HCT116 (cell line): ENCODE data around the gene RNGTT. TPM values are rescaled to one million over a fixed set of nuclear protein-coding genes. Genes with fewer than 3 reads are reported as not detected.

ENCODE experiments used
- ATAC-seq: fragments of 200-7000 bp; cut with Tn5 transposase; 2 replicates; pipeline ENCODE4 v1.9.1; 2020; ENCODE audit warnings: mild to moderate bottlenecking, moderate library complexity
- BruUV-seq: library from RNA; stranded (reverse); fragments of 400-500 nt; replicated peaks from 2 replicates; lab custom pipeline; 2021; lab: Mats Ljungman, UMichigan
- CTCF ChIA-PET: fragments of 300-600 bp; sonication (Branson Sonifier 250); formaldehyde crosslinking; loops from one replicate; lab custom pipeline; 2021; ENCODE audit warnings: antibody characterized with exemption; lab: Charles Lee
- POLR2A ChIA-PET: fragments of 300-600, 350-600 bp; sonication (Branson Sonifier 250); formaldehyde crosslinking; loops from one replicate; lab custom pipeline; 2021; ENCODE audit warnings: antibody characterized with exemption; lab: Charles Lee
- RAD21 ChIA-PET, 2 experiments: fragments of 300-600 bp; sonication (Branson Sonifier 250); formaldehyde crosslinking; loops; one replicate each; lab custom pipeline; 2023; ENCODE audit warnings: low total read pairs in 2 of 2; ENCODE audit not compliant: uncharacterized antibody in 2 of 2, unreplicated experiment in 2 of 2, low non-redundant PET in 1 of 2; lab: Charles Lee
- DNase-seq: peaks from one replicate; pipeline ENCODE4 v3.0.0-alpha.2; 2010; ENCODE audit warnings: low read depth, low spot score
- H2AFZ ChIP-seq: fragments of 200-600 bp; shearing (Covaris generic), sonication (generic); 2 replicates; pipeline ENCODE4 v1.6.1; 2017; ENCODE audit warnings: low read depth, mixed run types, mixed read lengths, antibody characterized with exemption, low read length; ENCODE audit not compliant: poor library complexity, severe bottlenecking
- H3K27ac ChIP-seq: 2 replicates; pipeline ENCODE4 v1.5.1; 2012; ENCODE audit warnings: low read depth, low read length
- H3K27me3 ChIP-seq: fragments of 200-600 bp; sonication (generic); 2 replicates; pipeline ENCODE4 v1.6.1; 2016; ENCODE audit warnings: mixed run types, low read length, mixed read lengths; ENCODE audit not compliant: insufficient read depth
- H3K36me3 ChIP-seq, 2 experiments: fragments of 200-500 bp in 1 of 2; fragments of 200-600 bp in 1 of 2; sonication (Bioruptor generic) in 1 of 2; sonication (generic) in 1 of 2; 2 replicates each; pipeline versions ENCODE4 v1.5.1 to v1.6.1; 2014 to 2016; ENCODE audit warnings: low read length in 2 of 2, inconsistent platforms in 1 of 2, mixed read lengths in 1 of 2, mixed run types in 1 of 2; ENCODE audit not compliant: insufficient read depth in 2 of 2, control insufficient read depth in 1 of 2
- H3K4me1 ChIP-seq, 2 experiments: fragments of 200-600 bp in 1 of 2; sonication (generic) in 1 of 2; 2 replicates each; pipeline versions ENCODE4 v1.5.1 to v1.6.1; 2012 to 2017; ENCODE audit warnings: low read length in 2 of 2, inconsistent platforms in 1 of 2, mild to moderate bottlenecking in 1 of 2, mixed read lengths in 1 of 2, mixed run types in 1 of 2, moderate library complexity in 1 of 2; ENCODE audit not compliant: insufficient read depth in 2 of 2, control insufficient read depth in 1 of 2
- H3K4me2 ChIP-seq: fragments of 200-600 bp; sonication (generic); 2 replicates; pipeline ENCODE4 v1.6.1; 2017; ENCODE audit warnings: mixed run types, low read length, mixed read lengths
- H3K4me3 ChIP-seq, 2 experiments: fragments of 200-600 bp in 1 of 2; sonication (generic) in 1 of 2; replicated peaks in 1 of 2; 2 replicates each; pipeline ENCODE4 v1.5.1; 2011 to 2016; ENCODE audit warnings: low read length in 2 of 2, control low read depth in 1 of 2, low read depth in 1 of 2, mild to moderate bottlenecking in 1 of 2, mixed read lengths in 1 of 2, mixed run types in 1 of 2
- H3K79me2 ChIP-seq: fragments of 200-600 bp; sonication (generic); 2 replicates; pipeline ENCODE4 v1.6.1; 2017; ENCODE audit warnings: mild to moderate bottlenecking, mixed run types, low read length, moderate library complexity, mixed read lengths; ENCODE audit not compliant: insufficient read depth
- H3K9ac ChIP-seq: fragments of 200-600 bp; sonication (generic); 2 replicates; pipeline ENCODE4 v1.6.1; 2016; ENCODE audit warnings: low read length, mixed read lengths
- H3K9me2 ChIP-seq: fragments of 200-600 bp; sonication (generic), shearing (Covaris generic); 2 replicates; pipeline ENCODE4 v1.6.1; 2017; ENCODE audit warnings: mixed run types, mild to moderate bottlenecking, moderate library complexity; ENCODE audit not compliant: insufficient read depth
- H3K9me3 ChIP-seq, 2 experiments: fragments of 200-500 bp in 1 of 2; fragments of 200-600 bp in 1 of 2; sonication (Bioruptor generic) in 1 of 2; sonication (generic) in 1 of 2; 2 replicates each; pipeline ENCODE4 v1.6.1; 2014 to 2017; ENCODE audit warnings: low read length in 2 of 2, mixed read lengths in 2 of 2, inconsistent platforms in 1 of 2, low read depth in 1 of 2, mild to moderate bottlenecking in 1 of 2, mixed run types in 1 of 2, moderate library complexity in 1 of 2; ENCODE audit not compliant: control insufficient read depth in 1 of 2, insufficient read depth in 1 of 2
- H4K20me1 ChIP-seq: fragments of 200-600 bp; sonication (generic), shearing (Covaris generic); 2 replicates; pipeline ENCODE4 v1.6.1; 2017; ENCODE audit warnings: mixed run types, mild to moderate bottlenecking, moderate library complexity; ENCODE audit not compliant: insufficient read depth
- CEBPB ChIP-seq: IDR thresholded peaks from 2 replicates; pipeline ENCODE4 v1.6.1; 2012; ENCODE audit warnings: low read depth
- EGR1 ChIP-seq: IDR thresholded peaks from 2 replicates; pipeline ENCODE4 v1.6.1; 2012; ENCODE audit warnings: low read depth
- ELF1 ChIP-seq: IDR thresholded peaks from 2 replicates; pipeline ENCODE4 v1.6.1; 2012; ENCODE audit warnings: low read depth, borderline replicate concordance
- EZH2phosphoT487 ChIP-seq: fragments of 200-600 bp; IDR thresholded peaks from 2 replicates; pipeline ENCODE4 v1.6.1; 2018; ENCODE audit warnings: antibody characterized with exemption, borderline replicate concordance
- JUND ChIP-seq: IDR thresholded peaks from 2 replicates; pipeline ENCODE4 v1.6.1; 2012
- POLR2AphosphoS5 ChIP-seq: IDR thresholded peaks from 2 replicates; pipeline ENCODE4 v1.6.1; 2011; ENCODE audit warnings: mild to moderate bottlenecking, low read depth, low read length, moderate library complexity
- RAD21 ChIP-seq: IDR thresholded peaks from 2 replicates; pipeline ENCODE4 v1.6.1; 2012; ENCODE audit warnings: low read depth, mild to moderate bottlenecking
- SIN3A ChIP-seq: IDR thresholded peaks from 2 replicates; pipeline ENCODE4 v1.6.1; 2012; ENCODE audit warnings: low read depth
- SP1 ChIP-seq: IDR thresholded peaks from 2 replicates; pipeline ENCODE4 v1.6.1; 2012; ENCODE audit warnings: low read depth
- SRF ChIP-seq: IDR thresholded peaks from 2 replicates; pipeline ENCODE4 v1.6.1; 2012; ENCODE audit warnings: low read depth
- YY1 ChIP-seq: IDR thresholded peaks from 2 replicates; pipeline ENCODE4 v1.6.1; 2011; ENCODE audit warnings: low read length, low read depth, moderate library complexity, mild to moderate bottlenecking; ENCODE audit not compliant: insufficient replicate concordance; ENCODE audit errors: extremely low read depth
- ZFX ChIP-seq: fragments of 450-650 bp; IDR thresholded peaks from 2 replicates; pipeline ENCODE4 v1.6.1; 2017
- intact Hi-C: fragments of 100-400 bp; cut with micrococcal nuclease; formaldehyde crosslinking; loops from 2 replicates; pipeline ENCODE4 v1.10.0; 2022
- total RNA-seq: library from RNA; stranded (reverse); gene quantifications from one replicate; pipeline ENCODE4 v1.2.1, GENCODE V29; 2021; ENCODE audit not compliant: unreplicated experiment
- TF ChIP-seq, protein P1 (sequence below): IDR thresholded peaks from 2 replicates; pipeline ENCODE4 v1.6.1; 2012; ENCODE audit warnings: low read depth
- TF ChIP-seq, protein P2 (sequence below): IDR thresholded peaks from 2 replicates; pipeline ENCODE4 v1.6.1; 2012
- TF ChIP-seq, protein P3 (sequence below): IDR thresholded peaks from 2 replicates; pipeline ENCODE4 v1.6.1; 2012

The RNGTT gene
- total RNA-seq, 1 experiment from 2014 or later = 23.0 TPM

DNA sequence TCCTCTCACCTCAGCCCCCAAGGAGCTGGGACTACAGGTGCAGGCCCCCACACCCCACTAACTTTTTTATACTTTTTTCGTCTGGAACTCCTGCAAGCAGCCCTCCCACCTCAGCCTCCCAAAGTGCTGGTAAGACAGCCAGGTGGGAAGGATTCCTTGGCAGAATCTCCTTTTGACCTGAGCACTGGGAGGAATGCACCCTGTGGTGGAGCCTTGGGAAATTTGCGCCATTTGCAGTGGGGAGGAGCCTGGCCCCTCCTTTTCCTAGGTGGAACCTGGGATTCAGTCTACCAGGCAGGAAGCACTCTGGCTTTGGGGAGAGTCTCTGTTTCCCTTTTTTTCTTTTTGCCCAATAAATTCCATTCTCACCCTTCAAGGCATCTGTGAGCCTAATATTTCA lies 2.3 kb upstream of the RNGTT start (continued):
- no peak for TF ChIP-seq EGR1
- no peak for TF ChIP-seq ELF1
- no peak for TF ChIP-seq SP1
- no peak for TF ChIP-seq ZFX
- no peak for TF ChIP-seq SIN3A
- TF ChIP-seq CEBPB = no peak
- TF ChIP-seq RAD21 = no peak
- TF ChIP-seq POLR2AphosphoS5 = no peak
- no peak for TF ChIP-seq EZH2phosphoT487

DNA sequence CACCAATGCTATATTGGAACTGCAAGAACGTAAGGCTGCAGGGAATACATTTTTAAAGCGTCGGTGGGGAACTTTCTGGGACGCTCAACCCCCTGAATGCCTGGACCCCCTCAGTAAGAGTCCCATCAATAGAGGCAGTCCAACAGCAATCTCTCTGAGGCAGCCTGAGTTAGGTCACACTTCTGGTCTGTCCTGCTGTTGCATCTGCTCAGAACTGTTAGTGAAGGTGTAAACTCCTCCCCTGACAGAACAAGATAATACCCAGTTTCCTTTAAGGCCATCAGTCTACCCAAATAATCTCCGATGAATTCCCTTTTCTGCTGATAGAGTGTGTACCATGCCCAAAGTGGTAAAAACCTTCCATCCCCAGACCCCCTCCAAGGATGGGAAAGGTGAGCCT lies 1.1 kb upstream of the RNGTT start:
- POLR2A ChIA-PET = no interaction called here
- Histone ChIP-seq H3K79me2 (peaks cover 39% of the 10 kb centered on the region), H3K9me2 (no peaks in the 10 kb centered on the region), H3K27me3 (no peaks in the 10 kb centered on the region)
- no TSS peak for BruUV-seq
- intact Hi-C loops = no loop called here
- TF ChIP-seq SIN3A (no peak), YY1 (no peak), CEBPB (no peak), ZFX (no peak), SP1 (no peak), JUND (no peak), RAD21 (no peak), SRF (no peak)
- TF ChIP-seq, protein P1, sequence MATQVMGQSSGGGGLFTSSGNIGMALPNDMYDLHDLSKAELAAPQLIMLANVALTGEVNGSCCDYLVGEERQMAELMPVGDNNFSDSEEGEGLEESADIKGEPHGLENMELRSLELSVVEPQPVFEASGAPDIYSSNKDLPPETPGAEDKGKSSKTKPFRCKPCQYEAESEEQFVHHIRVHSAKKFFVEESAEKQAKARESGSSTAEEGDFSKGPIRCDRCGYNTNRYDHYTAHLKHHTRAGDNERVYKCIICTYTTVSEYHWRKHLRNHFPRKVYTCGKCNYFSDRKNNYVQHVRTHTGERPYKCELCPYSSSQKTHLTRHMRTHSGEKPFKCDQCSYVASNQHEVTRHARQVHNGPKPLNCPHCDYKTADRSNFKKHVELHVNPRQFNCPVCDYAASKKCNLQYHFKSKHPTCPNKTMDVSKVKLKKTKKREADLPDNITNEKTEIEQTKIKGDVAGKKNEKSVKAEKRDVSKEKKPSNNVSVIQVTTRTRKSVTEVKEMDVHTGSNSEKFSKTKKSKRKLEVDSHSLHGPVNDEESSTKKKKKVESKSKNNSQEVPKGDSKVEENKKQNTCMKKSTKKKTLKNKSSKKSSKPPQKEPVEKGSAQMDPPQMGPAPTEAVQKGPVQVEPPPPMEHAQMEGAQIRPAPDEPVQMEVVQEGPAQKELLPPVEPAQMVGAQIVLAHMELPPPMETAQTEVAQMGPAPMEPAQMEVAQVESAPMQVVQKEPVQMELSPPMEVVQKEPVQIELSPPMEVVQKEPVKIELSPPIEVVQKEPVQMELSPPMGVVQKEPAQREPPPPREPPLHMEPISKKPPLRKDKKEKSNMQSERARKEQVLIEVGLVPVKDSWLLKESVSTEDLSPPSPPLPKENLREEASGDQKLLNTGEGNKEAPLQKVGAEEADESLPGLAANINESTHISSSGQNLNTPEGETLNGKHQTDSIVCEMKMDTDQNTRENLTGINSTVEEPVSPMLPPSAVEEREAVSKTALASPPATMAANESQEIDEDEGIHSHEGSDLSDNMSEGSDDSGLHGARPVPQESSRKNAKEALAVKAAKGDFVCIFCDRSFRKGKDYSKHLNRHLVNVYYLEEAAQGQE = no peak
- TF ChIP-seq, protein P2, sequence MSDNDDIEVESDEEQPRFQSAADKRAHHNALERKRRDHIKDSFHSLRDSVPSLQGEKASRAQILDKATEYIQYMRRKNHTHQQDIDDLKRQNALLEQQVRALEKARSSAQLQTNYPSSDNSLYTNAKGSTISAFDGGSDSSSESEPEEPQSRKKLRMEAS = no peak
- TF ChIP-seq, protein P3, sequence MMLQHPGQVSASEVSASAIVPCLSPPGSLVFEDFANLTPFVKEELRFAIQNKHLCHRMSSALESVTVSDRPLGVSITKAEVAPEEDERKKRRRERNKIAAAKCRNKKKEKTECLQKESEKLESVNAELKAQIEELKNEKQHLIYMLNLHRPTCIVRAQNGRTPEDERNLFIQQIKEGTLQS = no peak
- TF ChIP-seq, all 23 proteins: peak for 0
- H3K27ac ChIP-seq = no peak overlapping the region
- ATAC-seq (no peak), DNase-seq (no peak)
- H3K4me2 ChIP-seq = peak overlapping the region; percentile 89
- H3K9me3 ChIP-seq = no peaks in the 10 kb centered on the region
- CTCF ChIA-PET = no interaction called here
- no peaks in the 10 kb centered on the region for H4K20me1 ChIP-seq
- peak overlapping the region; percentile 73 for H3K9ac ChIP-seq
- RAD21 ChIA-PET = no interaction called here
- peak overlapping the region; percentile 77 to 100 for H3K4me3 ChIP-seq
- H3K4me1 ChIP-seq = peaks cover 4 to 13% of the 10 kb centered on the region in 2 experiments; a peak in 2 of 4 replicates
- H3K36me3 ChIP-seq = no peaks in the 10 kb centered on the region
- H2AFZ ChIP-seq = no peak overlapping the region
